Aorta (tissue), 5 donors: ENCODE data around the gene CD177. TPM values are rescaled to one million over a fixed set of nuclear protein-coding genes. Genes with fewer than 3 reads are reported as not detected.

Experiments used
- ATAC-seq: fragments of 200-7000 bp; cut with Tn5 transposase; one replicate; pipeline ENCODE4 v1.9.1; 2022; ENCODE audit warnings: moderate library complexity; ENCODE audit not compliant: low FRiP score
- DNase-seq, 2 donors: peaks; one replicate each; pipeline ENCODE4 v3.0.0-alpha.2; 2020
- H3K27ac ChIP-seq, 2 donors: one replicate each; pipeline ENCODE4 v1.5.1; 2013; ENCODE audit warnings: low read length in 2 of 2, mild to moderate bottlenecking in 2 of 2, moderate library complexity in 2 of 2, control low read depth in 1 of 2, inconsistent platforms in 1 of 2, low read depth in 1 of 2
- H3K27me3 ChIP-seq, 2 donors: one replicate each; pipeline ENCODE4 v1.6.1; 2013; ENCODE audit warnings: control low read depth in 1 of 2, low read length in 1 of 2, mild to moderate bottlenecking in 1 of 2, moderate library complexity in 1 of 2; ENCODE audit not compliant: insufficient read depth in 2 of 2, control insufficient read depth in 1 of 2
- H3K36me3 ChIP-seq, 2 donors: one replicate each; pipeline ENCODE4 v1.6.1; 2013; ENCODE audit warnings: control low read depth in 1 of 2, low read length in 1 of 2, mild to moderate bottlenecking in 1 of 2; ENCODE audit not compliant: insufficient read depth in 2 of 2, control insufficient read depth in 1 of 2
- H3K4me1 ChIP-seq, 2 donors: one replicate each; pipeline ENCODE4 v1.6.1; 2013; ENCODE audit warnings: low read length in 2 of 2, control low read depth in 1 of 2, mild to moderate bottlenecking in 1 of 2, moderate library complexity in 1 of 2; ENCODE audit not compliant: insufficient read depth in 2 of 2, control insufficient read depth in 1 of 2
- H3K4me3 ChIP-seq, 2 donors: one replicate each; pipeline ENCODE4 v1.5.1; 2013; ENCODE audit warnings: low read length in 2 of 2, control low read depth in 1 of 2, mild to moderate bottlenecking in 1 of 2
- H3K9me3 ChIP-seq: one replicate; pipeline ENCODE4 v1.6.1; 2013; ENCODE audit warnings: mild to moderate bottlenecking, low read length; ENCODE audit not compliant: control insufficient read depth
- WGBS, 2 donors: extraction: QIAGEN DNeasy Blood & Tissue Kit; methylation state at CpG; one replicate each; pipeline ENCODE4 v1.1.7; 2013; 5-methylcytosine and 5-hydroxymethylcytosine counted together
- intact Hi-C, 2 donors: fragments of 100-400 bp; cut with DNase I; formaldehyde crosslinking; loops; one replicate each; pipeline versions ENCODE4 v1.14.2 to v1.15.0; 2022
- long read RNA-seq, 2 donors: library from polyadenylated mRNA; unstranded; transcript quantifications; one replicate each; pipeline ENCODE4 v2.0.0, GENCODE V29; 2020 to 2021
- polyA plus RNA-seq, 2 donors: library from polyadenylated mRNA; stranded (reverse); fragments of 200-250 nt; gene quantifications; one replicate each; pipeline ENCODE4 v1.2.3, GENCODE V29; 2013
- total RNA-seq, 2 donors: library from RNA; stranded (reverse); fragmentation: NEBNext Ultra II Directional; extraction: Animal tissue kit (Norgen Biotek cat#: 25700); gene quantifications; one replicate each; pipeline ENCODE4 v1.2.1, GENCODE V29; 2021
- donor health status: healthy with polysubstance abuse.
- donor health status: Bipolar disorder and iron deficiency.
- donor health status: DM: no; HTN: no; CAD: no.
- donor health status: DM: no; HTN: no; CAD: no.
- donor health status: DM: yes; HTN: yes; CAD: no.

CD177 gene
- total RNA-seq (1 to 10 TPM; 2.1 to 6.0 TPM), polyA plus RNA-seq (1 to 10 TPM in 1 of 2 donors, under 1 TPM in 1; 0.13 to 2.8 TPM)
- long read RNA-seq, donor 1, transcript CD177-203 (9 exons, 2,222 nt), result major isoform, 22 of 25 reads
- long read RNA-seq, donor 1, partial matches to known transcripts, result 2 of 25 reads
- long read RNA-seq, donor 1, other reads (novel, unspliced or antisense), result 1 of 25 reads
- long read RNA-seq, donor 2, partial matches to known transcripts, result 1 of 4 reads
- long read RNA-seq, donor 2, other reads (novel, unspliced or antisense), result 1 of 4 reads

GRCh38 chr19:43353606-43354304, at the start of gene CD177:
Gene CD177 (plus strand): TSS chr19:43353686. CDS start chr19:43353715, 29 bp downstream.
- Histone ChIP-seq H3K4me1 (no peaks in the 10 kb centered on the region), H3K27me3 (no peaks in the 10 kb centered on the region), H3K27ac (no peak within 1 kb of the TSS), H3K9me3 (no peaks in the 10 kb centered on the region), H3K36me3 (no peaks in the 10 kb centered on the region), H3K4me3 (no peak within 1 kb of the TSS)
- ATAC-seq (no peak), DNase-seq (no peak)
- intact Hi-C loops, result no loop called here
- WGBS, 2 donors, result 14 to 53% methylated on average over 26 to 27 of the region's 27 CpGs

GRCh38 chr19:43305642-43306041, 47.8 kb upstream of the CD177 start:
- Histone ChIP-seq H3K9me3 (no peaks in the 10 kb centered on the region), H3K4me3 (no peak overlapping the region), H3K27me3 (no peaks in the 10 kb centered on the region), H3K4me1 (no peaks in the 10 kb centered on the region), H3K27ac (no peak overlapping the region), H3K36me3 (no peaks in the 10 kb centered on the region)
- intact Hi-C loops, result no loop called here
- WGBS, 2 donors, result 54% methylated on average over 5 of the region's 5 CpGs
- no peak for ATAC-seq
- no peak for DNase-seq

- intact Hi-C loops, result no loop called here
- no peak for DNase-seq
- no peaks in the 10 kb centered on the region for H3K36me3 ChIP-seq
- H3K4me3 ChIP-seq, result no peak overlapping the region
- no peak overlapping the region for H3K27ac ChIP-seq
- no peaks in the 10 kb centered on the region for H3K27me3 ChIP-seq
- H3K4me1 ChIP-seq, result no peaks in the 10 kb centered on the region
- ATAC-seq, result no peak
- WGBS, 2 donors, result 71 to 89% methylated on average over 1 of the region's 1 CpG
- H3K9me3 ChIP-seq, result no peaks in the 10 kb centered on the region
Measured at GRCh38 chr19:43306097-43306496, 47.4 kb upstream of the CD177 start.

- 46 to 55% methylated on average over 5 of the region's 5 CpGs for WGBS, 2 donors
- no peak for DNase-seq
Measured at GRCh38 chr19:43308244-43308815, 45.2 kb upstream of the CD177 start.

GRCh38 chr19:43309466-43309865, 44.0 kb upstream of the CD177 start:
- no peaks in the 10 kb centered on the region for H3K36me3 ChIP-seq
- H3K9me3 ChIP-seq, result no peaks in the 10 kb centered on the region
- DNase-seq, result no peak
- intact Hi-C loops, result no loop called here
- no peaks in the 10 kb centered on the region for H3K27me3 ChIP-seq
- H3K27ac ChIP-seq, result no peak overlapping the region
- ATAC-seq, result no peak
- H3K4me1 ChIP-seq, result no peaks in the 10 kb centered on the region
- no peak overlapping the region for H3K4me3 ChIP-seq
- 61 to 63% methylated on average over 4 of the region's 4 CpGs for WGBS, 2 donors

More at GRCh38 chr19:43308244-43308815, 45.2 kb upstream of the CD177 start:
- Histone ChIP-seq H3K27me3 (no peaks in the 10 kb centered on the region), H3K4me3 (no peak overlapping the region), H3K4me1 (no peaks in the 10 kb centered on the region), H3K36me3 (no peaks in the 10 kb centered on the region), H3K9me3 (no peaks in the 10 kb centered on the region), H3K27ac (no peak overlapping the region)
- no peak for ATAC-seq
- intact Hi-C loops, result no loop called here

- Histone ChIP-seq H3K27me3 (no peaks in the 10 kb centered on the region), H3K27ac (no peak overlapping the region), H3K9me3 (no peaks in the 10 kb centered on the region), H3K36me3 (no peaks in the 10 kb centered on the region), H3K4me1 (no peaks in the 10 kb centered on the region), H3K4me3 (no peak overlapping the region)
- DNase-seq (no peak), ATAC-seq (no peak)
- intact Hi-C loops, result no loop called here
- 79 to 82% methylated on average over 3 of the region's 3 CpGs for WGBS, 2 donors
Measured at GRCh38 chr19:43310221-43310620, 43.3 kb upstream of the CD177 start.

- ATAC-seq (no peak), DNase-seq (no peak)
- Histone ChIP-seq H3K36me3 (no peaks in the 10 kb centered on the region), H3K27ac (no peak overlapping the region), H3K9me3 (no peaks in the 10 kb centered on the region), H3K4me3 (no peak overlapping the region), H3K27me3 (no peaks in the 10 kb centered on the region), H3K4me1 (no peaks in the 10 kb centered on the region)
- intact Hi-C loops, result no loop called here
- WGBS, 2 donors, result 73 to 80% methylated on average over 6 of the region's 6 CpGs
Measured at GRCh38 chr19:43311256-43311655, 42.2 kb upstream of the CD177 start.

- intact Hi-C loops, result no loop called here
- Histone ChIP-seq H3K36me3 (no peaks in the 10 kb centered on the region), H3K4me3 (no peak overlapping the region), H3K27me3 (no peaks in the 10 kb centered on the region), H3K4me1 (no peaks in the 10 kb centered on the region), H3K9me3 (no peaks in the 10 kb centered on the region), H3K27ac (no peak overlapping the region)
- no peak for ATAC-seq
- no peak for DNase-seq
- 65% methylated on average over 2 of the region's 2 CpGs for WGBS, 2 donors
Measured at GRCh38 chr19:43311706-43312105, 41.8 kb upstream of the CD177 start.
